ENCODE results near the gene MICA.
A peak's percentile ranks its signal among the peaks of the same experiment; 100 is the strongest.

DNA sequence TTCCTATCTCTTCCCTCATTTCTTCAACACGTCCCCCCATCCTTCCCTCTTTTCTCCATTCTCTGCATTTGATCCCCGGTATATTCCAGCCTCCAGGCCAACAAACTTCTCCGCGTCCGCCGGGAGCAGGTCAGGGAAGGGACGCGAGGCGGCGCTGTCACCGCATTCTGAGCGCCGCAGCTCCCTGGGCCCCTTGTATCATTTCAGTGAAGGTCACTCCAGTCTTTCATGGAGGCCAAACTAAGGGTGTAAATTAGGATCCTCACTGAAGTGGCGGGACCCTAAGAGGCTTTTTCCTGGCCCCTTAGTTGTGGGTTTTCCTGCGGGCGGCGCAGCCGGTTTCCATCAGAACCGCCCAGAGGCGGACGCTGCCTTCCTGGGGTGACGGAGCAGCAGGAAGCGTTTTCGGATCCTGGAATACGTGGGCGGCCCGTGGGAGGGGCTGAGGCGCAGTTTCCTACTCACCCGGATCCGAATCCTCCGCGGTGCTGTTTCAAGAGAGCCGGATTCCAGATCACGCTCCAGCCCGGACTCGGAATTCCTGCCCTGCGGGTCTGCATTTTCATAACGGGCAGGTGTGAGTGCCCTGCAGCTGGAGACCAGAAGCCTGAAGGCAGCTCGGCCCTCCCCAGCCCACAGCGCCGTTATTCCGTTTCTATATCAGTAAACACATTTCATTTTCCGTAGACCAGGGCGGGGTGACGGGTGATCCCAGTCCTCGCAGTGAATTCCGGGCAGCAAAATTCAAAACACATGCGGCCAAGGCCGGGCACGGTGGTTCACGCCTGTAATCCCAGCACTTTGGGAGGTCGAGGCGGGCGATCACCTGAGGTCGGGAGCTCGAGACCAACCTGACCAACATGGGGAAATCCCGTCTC, 3.6 kb upstream of the MICA start:
- TF ChIP-seq POLR2A (IDR thresholded peaks at IDR 0.05): no peak
- TF ChIP-seq, protein P1, sequence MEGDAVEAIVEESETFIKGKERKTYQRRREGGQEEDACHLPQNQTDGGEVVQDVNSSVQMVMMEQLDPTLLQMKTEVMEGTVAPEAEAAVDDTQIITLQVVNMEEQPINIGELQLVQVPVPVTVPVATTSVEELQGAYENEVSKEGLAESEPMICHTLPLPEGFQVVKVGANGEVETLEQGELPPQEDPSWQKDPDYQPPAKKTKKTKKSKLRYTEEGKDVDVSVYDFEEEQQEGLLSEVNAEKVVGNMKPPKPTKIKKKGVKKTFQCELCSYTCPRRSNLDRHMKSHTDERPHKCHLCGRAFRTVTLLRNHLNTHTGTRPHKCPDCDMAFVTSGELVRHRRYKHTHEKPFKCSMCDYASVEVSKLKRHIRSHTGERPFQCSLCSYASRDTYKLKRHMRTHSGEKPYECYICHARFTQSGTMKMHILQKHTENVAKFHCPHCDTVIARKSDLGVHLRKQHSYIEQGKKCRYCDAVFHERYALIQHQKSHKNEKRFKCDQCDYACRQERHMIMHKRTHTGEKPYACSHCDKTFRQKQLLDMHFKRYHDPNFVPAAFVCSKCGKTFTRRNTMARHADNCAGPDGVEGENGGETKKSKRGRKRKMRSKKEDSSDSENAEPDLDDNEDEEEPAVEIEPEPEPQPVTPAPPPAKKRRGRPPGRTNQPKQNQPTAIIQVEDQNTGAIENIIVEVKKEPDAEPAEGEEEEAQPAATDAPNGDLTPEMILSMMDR (IDR thresholded peaks at IDR 0.05): peak in 1 of 3 donors; percentile 92
